SK-N-SH (cell line): ENCODE data around the gene ACSS2. TPM values are rescaled to one million over a fixed set of nuclear protein-coding genes. Genes with fewer than 3 reads are reported as not detected.

Source experiments
- CTCF ChIA-PET: fragments of 300-600, 350-600 bp; formaldehyde crosslinking; extraction: SDS; loops from one replicate; lab custom pipeline; 2021; lab: Yijun Ruan, JAX
- POLR2A ChIA-PET: fragments of 350-600 bp; sonication (Branson Sonifier 250); formaldehyde crosslinking; extraction: SDS; loops from one replicate; lab custom pipeline; 2020; ENCODE audit warnings: antibody characterized with exemption, inconsistent platforms; lab: Yijun Ruan, JAX
- DNase-seq: peaks from one replicate; pipeline ENCODE4 v3.0.0; 2012
- H2AFZ ChIP-seq: fragments of 200-600 bp; sonication (generic); 2 replicates; pipeline ENCODE4 v1.8.1; 2016; ENCODE audit warnings: antibody characterized with exemption, mild to moderate bottlenecking, low read depth
- H3F3A ChIP-seq: fragments of 200-600 bp; sonication (generic); replicated peaks from 2 replicates; pipeline ENCODE3; 2016; ENCODE audit warnings: antibody characterized with exemption, mild to moderate bottlenecking; ENCODE audit not compliant: insufficient read depth
- H3K27ac ChIP-seq, 2 experiments: fragments of 200-500 bp in 1 of 2; fragments of 200-600 bp in 1 of 2; sonication (Bioruptor generic) in 1 of 2; sonication (generic), shearing (Covaris generic) in 1 of 2; 2 replicates each; pipeline versions ENCODE4 v1.5.1 to v1.6.1; 2014 to 2016; ENCODE audit warnings: low read depth in 2 of 2, inconsistent platforms in 1 of 2, low read length in 1 of 2, mild to moderate bottlenecking in 1 of 2, mixed read lengths in 1 of 2
- H3K27me3 ChIP-seq: fragments of 200-600 bp; sonication (generic), shearing (Covaris generic); 2 replicates; pipeline ENCODE4 v1.6.1; 2016; ENCODE audit warnings: mixed run types; ENCODE audit not compliant: insufficient read depth
- H3K36me3 ChIP-seq, 2 experiments: fragments of 200-500 bp in 1 of 2; fragments of 200-600 bp in 1 of 2; sonication (Bioruptor generic) in 1 of 2; sonication (generic) in 1 of 2; replicated peaks in 1 of 2; 2 replicates each; pipeline versions ENCODE3 to v1.5.1; 2014 to 2016; ENCODE audit warnings: low read length in 1 of 2, mild to moderate bottlenecking in 1 of 2; ENCODE audit not compliant: insufficient read depth in 2 of 2, control insufficient read depth in 1 of 2
- H3K4me1 ChIP-seq, 2 experiments: fragments of 200-500 bp in 1 of 2; fragments of 200-600 bp in 1 of 2; sonication (Bioruptor generic) in 1 of 2; sonication (generic), shearing (Covaris generic) in 1 of 2; 2 replicates each; pipeline versions ENCODE4 v1.5.1 to v1.6.1; 2014 to 2016; ENCODE audit warnings: low read depth in 1 of 2, low read length in 1 of 2, mixed run types in 1 of 2; ENCODE audit not compliant: insufficient read depth in 2 of 2, control insufficient read depth in 1 of 2
- H3K4me2 ChIP-seq: fragments of 200-600 bp; sonication (generic), shearing (Covaris generic); 2 replicates; pipeline ENCODE4 v1.6.1; 2017; ENCODE audit warnings: mixed run types
- H3K4me3 ChIP-seq, 2 experiments: fragments of 200-500 bp in 1 of 2; fragments of 200-600 bp in 1 of 2; sonication (Bioruptor generic) in 1 of 2; sonication (generic), shearing (Covaris generic) in 1 of 2; 2 replicates each; pipeline versions ENCODE4 v1.5.1 to v1.8.1; 2014 to 2016; ENCODE audit warnings: low read depth in 2 of 2, inconsistent platforms in 1 of 2, low read length in 1 of 2, mild to moderate bottlenecking in 1 of 2, mixed read lengths in 1 of 2, moderate library complexity in 1 of 2
- H3K79me2 ChIP-seq: fragments of 200-600 bp; sonication (generic); 2 replicates; pipeline ENCODE4 v1.8.1; 2017; ENCODE audit warnings: mild to moderate bottlenecking; ENCODE audit not compliant: insufficient read depth
- H3K9ac ChIP-seq: fragments of 200-600 bp; sonication (generic); 2 replicates; pipeline ENCODE4 v1.6.1; 2017; ENCODE audit warnings: mixed run types
- H3K9me2 ChIP-seq: fragments of 200-600 bp; sonication (generic); 2 replicates; pipeline ENCODE4 v1.6.1; 2017; ENCODE audit warnings: mixed run types
- H3K9me3 ChIP-seq: fragments of 200-600 bp; sonication (generic); 2 replicates; pipeline ENCODE4 v1.6.1; 2017; ENCODE audit warnings: mixed run types, mild to moderate bottlenecking, moderate library complexity
- H4K20me1 ChIP-seq: fragments of 200-600 bp; sonication (generic); 2 replicates; pipeline ENCODE4 v1.6.1; 2017; ENCODE audit warnings: mild to moderate bottlenecking, mixed run types; ENCODE audit not compliant: insufficient read depth
- CHD2 ChIP-seq: fragments of 150-350 bp; IDR thresholded peaks from 2 replicates; pipeline ENCODE4 v1.6.1; 2018; ENCODE audit warnings: low read length; ENCODE audit not compliant: partially characterized antibody
- CTCF ChIP-seq: fragments of 200-600 bp; sonication (generic); IDR thresholded peaks from 2 replicates; pipeline ENCODE4 v1.6.1; 2017; ENCODE audit warnings: antibody characterized with exemption, mild to moderate bottlenecking, moderate library complexity
- EP300 ChIP-seq, 2 experiments: IDR thresholded peaks; 2 replicates each; pipeline versions ENCODE4 v1.4.0 to v1.6.1; 2012; ENCODE audit warnings: borderline replicate concordance in 1 of 2, low read depth in 1 of 2, low read length in 1 of 2
- EZH2phosphoT487 ChIP-seq: fragments of 200-600 bp; sonication (generic); IDR thresholded peaks from 2 replicates; pipeline ENCODE4 v1.6.1; 2017; ENCODE audit warnings: low read depth, mixed run types, mild to moderate bottlenecking, antibody characterized with exemption, moderate library complexity, borderline replicate concordance
- FOXJ3 ChIP-seq: sonication (generic); formaldehyde crosslinking; IDR thresholded peaks from 2 replicates; pipeline ENCODE4 v1.5.1; 2020; ENCODE audit warnings: mild to moderate bottlenecking, missing genetic modification reagents
- FOXM1 ChIP-seq: IDR thresholded peaks from 2 replicates; pipeline ENCODE4 v1.4.0; 2012; ENCODE audit warnings: low read depth, mild to moderate bottlenecking
- JUND ChIP-seq: IDR thresholded peaks from 2 replicates; pipeline ENCODE4 v1.4.0; 2012
- MAX ChIP-seq: IDR thresholded peaks from 2 replicates; pipeline ENCODE4 v1.4.0; 2012; ENCODE audit warnings: low read depth
- MEF2A ChIP-seq: IDR thresholded peaks from 2 replicates; pipeline ENCODE4 v1.4.0; 2012; ENCODE audit warnings: low read depth, borderline replicate concordance
- NFIC ChIP-seq: IDR thresholded peaks from 2 replicates; pipeline ENCODE4 v1.4.0; 2012; ENCODE audit warnings: borderline replicate concordance
- NRF1 ChIP-seq: IDR thresholded peaks from 2 replicates; pipeline ENCODE4 v1.6.1; 2012; ENCODE audit warnings: low read depth, mild to moderate bottlenecking, low read length
- PBX3 ChIP-seq: IDR thresholded peaks from 2 replicates; pipeline ENCODE4; 2012
- POLR2AphosphoS5 ChIP-seq: IDR thresholded peaks from 2 replicates; pipeline ENCODE4 v1.6.1; 2012; ENCODE audit warnings: low read depth, low read length
- RAD21 ChIP-seq: IDR thresholded peaks from 2 replicates; pipeline ENCODE4 v1.6.1; 2012; ENCODE audit warnings: mild to moderate bottlenecking, low read length
- RCOR1 ChIP-seq: fragments of 150-350 bp; IDR thresholded peaks from 2 replicates; pipeline ENCODE4 v1.6.1; 2017; ENCODE audit warnings: antibody characterized with exemption, low read length
- RFX5 ChIP-seq: IDR thresholded peaks from 2 replicates; pipeline ENCODE4 v1.6.1; 2012; ENCODE audit warnings: mild to moderate bottlenecking, improper control_type of control experiment, low read length
- RXRA ChIP-seq: IDR thresholded peaks from 2 replicates; pipeline ENCODE4 v1.4.0; 2012; ENCODE audit warnings: low read depth, mild to moderate bottlenecking, borderline replicate concordance
- SMC3 ChIP-seq: IDR thresholded peaks from 2 replicates; pipeline ENCODE4 v1.6.1; 2012; ENCODE audit warnings: low read depth, low read length, improper control_type of control experiment
- TAF1 ChIP-seq: IDR thresholded peaks from 2 replicates; pipeline ENCODE4 v1.6.1; 2012; ENCODE audit warnings: low read depth, mild to moderate bottlenecking, low read length, moderate library complexity, borderline replicate concordance
- TCF12 ChIP-seq: IDR thresholded peaks from 2 replicates; pipeline ENCODE4 v1.4.0; 2012
- USF1 ChIP-seq: IDR thresholded peaks from 2 replicates; pipeline ENCODE4 v1.4.0; 2012; ENCODE audit warnings: low read depth, borderline replicate concordance
- USF2 ChIP-seq: fragments of 150-350 bp; IDR thresholded peaks from 2 replicates; pipeline ENCODE4 v1.6.1; 2017; ENCODE audit warnings: antibody characterized with exemption, low read length, low read depth, borderline replicate concordance
- YY1 ChIP-seq: IDR thresholded peaks from 2 replicates; pipeline ENCODE4 v1.4.0; 2012; ENCODE audit warnings: low read depth, mild to moderate bottlenecking
- WGBS: methylation state at CpG from one replicate; pipeline ENCODE4 v1.1.6; 2017; ENCODE audit warnings: low lambda C conversion rate; 5-methylcytosine and 5-hydroxymethylcytosine counted together
- polyA plus RNA-seq, 3 experiments: library from polyadenylated mRNA; depleted of rRNA; stranded (reverse); fragments of >200 nt; gene quantifications; 2 replicates each; pipeline ENCODE4 v1.2.3, GENCODE V29; 2012

ACSS2 gene
- polyA plus RNA-seq, 1 of the 3 experiments (the other 2 are of a cell fraction), result 25.5 TPM

GRCh38 chr20:34940081-34940481 is 63.7 kb downstream of the ACSS2 start:
- no peak overlapping the region for H3K4me3 ChIP-seq
- H3K4me1 ChIP-seq, result no peaks in the 10 kb centered on the region; a peak in 1 of 4 replicates
- WGBS, result 83% methylated on average over 1 of the region's 1 CpG
- DNase-seq, result no peak
- ChIA-PET POLR2A (no interaction called here), CTCF (interaction anchor here (1.1 to 2.0 kb wide), 3 partner anchors 12 to 66 kb away, joined by 3 to 5 read pairs (median 3); partner anchors contain the start of genes GSS and MYH7B)
- no peaks in the 10 kb centered on the region for H3K9me3 ChIP-seq
- no peak overlapping the region for H3K9ac ChIP-seq
- H3K4me2 ChIP-seq, result no peak overlapping the region
- H3K9me2 ChIP-seq, result no peaks in the 10 kb centered on the region
- no peaks in the 10 kb centered on the region for H3K27me3 ChIP-seq
- no peaks in the 10 kb centered on the region for H3F3A ChIP-seq
- H2AFZ ChIP-seq, result no peak overlapping the region
- H3K36me3 ChIP-seq, result peaks cover 43 to 65% of the 10 kb centered on the region in 2 experiments
- H4K20me1 ChIP-seq, result no peaks in the 10 kb centered on the region
- no peak for TF ChIP-seq RFX5
- no peak for TF ChIP-seq TCF12
- no peak for TF ChIP-seq YY1
- no peak for TF ChIP-seq FOXJ3 (CRISPR knock-in tag)
- no peak for TF ChIP-seq MEF2A
- TF ChIP-seq CTCF, result no peak
- TF ChIP-seq RAD21, result no peak
- TF ChIP-seq EZH2phosphoT487, result no peak
- no peak for TF ChIP-seq SMC3
- no peak for TF ChIP-seq CHD2
- no peak for TF ChIP-seq NFIC
- TF ChIP-seq TAF1, result no peak
- no peak for TF ChIP-seq MAX
- no peaks in the 10 kb centered on the region for H3K79me2 ChIP-seq
- no peak overlapping the region for H3K27ac ChIP-seq

- Histone ChIP-seq H3K4me3 (no peak overlapping the region), H3K27ac (no peak overlapping the region), H3K9me3 (no peaks in the 10 kb centered on the region), H3F3A (no peaks in the 10 kb centered on the region), H4K20me1 (no peaks in the 10 kb centered on the region), H3K79me2 (no peaks in the 10 kb centered on the region), H3K4me2 (no peak overlapping the region), H3K27me3 (no peaks in the 10 kb centered on the region), H3K36me3 (peaks cover 43 to 64% of the 10 kb centered on the region in 2 experiments), H3K9ac (no peak overlapping the region), H2AFZ (no peak overlapping the region), H3K4me1 (no peaks in the 10 kb centered on the region; a peak in 1 of 4 replicates), H3K9me2 (no peaks in the 10 kb centered on the region)
- no peak for DNase-seq
- POLR2A ChIA-PET, result no interaction called here
- CTCF ChIA-PET, result interaction anchor here (0.7 to 2.0 kb wide), 3 partner anchors 10 to 114 kb away, joined by 3 to 5 read pairs (median 3); no protein-coding TSS in a partner anchor
- WGBS, result 93% methylated on average over 4 of the region's 4 CpGs
- no peak for TF ChIP-seq USF2
- TF ChIP-seq MEF2A, result no peak
- no peak for TF ChIP-seq RXRA
- no peak for TF ChIP-seq POLR2AphosphoS5
- TF ChIP-seq RCOR1, result no peak
- TF ChIP-seq USF1, result no peak
- TF ChIP-seq EP300 (IDR thresholded peaks at IDR 0.05; ENCODE audit: borderline replicate concordance in 1 of 2, low read depth in 1 of 2, low read length in 1 of 2), result no peak
- TF ChIP-seq FOXM1, result no peak
- TF ChIP-seq EZH2phosphoT487, result no peak
- TF ChIP-seq NRF1, result no peak
- TF ChIP-seq JUND, result no peak
- no peak for TF ChIP-seq PBX3
Observed at GRCh38 chr20:34941226-34941625, 64.8 kb downstream of the ACSS2 start.
